Fibroblast of villous mesenchyme (primary cell): ENCODE measurements around the gene RAB34. TPM values are rescaled to one million over a fixed set of nuclear protein-coding genes. Genes with fewer than 3 reads are reported as not detected.

Experiments
- DNase-seq: peaks from one replicate; pipeline ENCODE4 v3.0.0-alpha.2; 2010; ENCODE audit warnings: low read depth
- H3K4me3 ChIP-seq: 2 replicates; pipeline ENCODE4 v1.5.1; 2011; ENCODE audit warnings: low read depth, mild to moderate bottlenecking, low read length
- CTCF ChIP-seq: IDR thresholded peaks from 2 replicates; pipeline ENCODE4 v1.5.1; 2012; ENCODE audit warnings: low read depth, mild to moderate bottlenecking, low read length; ENCODE audit not compliant: insufficient read depth
- total RNA-seq: library from RNA; depleted of rRNA; stranded (reverse); fragments of >200 nt; gene quantifications from 2 replicates; pipeline ENCODE4 v1.2.3, GENCODE V29; 2012

The RAB34 gene
- total RNA-seq, 1 donor, result 148 TPM

DNA sequence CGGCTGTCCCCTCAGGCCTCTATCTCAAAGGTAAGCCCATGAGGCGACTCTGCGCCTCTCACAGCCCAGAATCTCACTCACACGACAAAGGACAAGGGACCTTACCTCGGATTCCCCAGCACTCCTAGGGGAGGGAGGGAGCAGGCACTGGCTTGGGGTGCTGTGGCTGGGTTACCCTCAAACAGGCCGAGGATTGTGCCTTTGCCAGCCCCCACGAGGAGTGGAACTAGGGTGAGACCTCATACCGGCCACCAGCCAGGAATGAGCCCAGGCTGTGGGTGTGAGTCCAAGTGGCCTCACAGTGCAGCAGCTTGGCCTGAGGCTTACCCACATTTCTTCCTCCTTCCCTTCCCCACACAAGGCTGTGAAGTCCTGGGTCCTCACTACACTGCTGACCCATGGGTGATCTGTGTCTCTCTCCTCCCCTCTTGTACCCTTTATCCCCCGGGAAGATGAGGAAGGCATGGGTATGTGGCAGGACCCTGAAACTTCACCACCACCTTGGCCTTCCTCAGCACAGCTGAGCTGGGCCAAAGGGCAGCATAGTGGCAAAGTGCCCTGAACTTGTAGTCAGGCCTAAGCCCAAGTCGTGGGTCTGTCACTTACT is 11.8 kb downstream of the RAB34 start:
- DNase-seq, result no peak
- no peak overlapping the region for H3K4me3 ChIP-seq
- TF ChIP-seq CTCF, result no peak

GRCh38 chr17:28705074-28705659 is 12.5 kb downstream of the RAB34 start:
- DNase-seq, result no peak
- no peak overlapping the region for H3K4me3 ChIP-seq
- TF ChIP-seq CTCF, result no peak

GRCh38 chr17:28704219-28704858 is 13.3 kb downstream of the RAB34 start:
- DNase-seq, result no peak
- no peak overlapping the region for H3K4me3 ChIP-seq
- TF ChIP-seq CTCF, result no peak

- H3K4me3 ChIP-seq, result no peak overlapping the region
- DNase-seq, result no peak
Observed at GRCh38 chr17:28703552-28704218, 14.0 kb downstream of the RAB34 start.

GRCh38 chr17:28702752-28703150 is 14.9 kb downstream of the RAB34 start:
- no peak for DNase-seq
- no peak for TF ChIP-seq CTCF

More at GRCh38 chr17:28703552-28704218, 14.0 kb downstream of the RAB34 start:
- TF ChIP-seq CTCF, result no peak

GRCh38 chr17:28702026-28702751 is 15.5 kb downstream of the RAB34 start:
- no peak for DNase-seq
- no peak overlapping the region for H3K4me3 ChIP-seq
- TF ChIP-seq CTCF, result no peak

More at GRCh38 chr17:28702752-28703150, 14.9 kb downstream of the RAB34 start:
- H3K4me3 ChIP-seq, result no peak overlapping the region
